DND-41 (cell line): ENCODE measurements around the gene TBC1D30.

Source experiments
- EZH2 ChIP-seq: IDR thresholded peaks from 3 replicates; pipeline ENCODE4 v1.6.1; 2012; ENCODE audit warnings: borderline replicate concordance, low read depth, mild to moderate bottlenecking, moderate library complexity, low read length, inconsistent platforms; ENCODE audit not compliant: severe bottlenecking
- TF ChIP-seq, protein P1 (sequence below): IDR thresholded peaks from 2 replicates; pipeline ENCODE4 v1.5.1; 2012; ENCODE audit warnings: borderline replicate concordance, low read length, moderate library complexity, mild to moderate bottlenecking; ENCODE audit not compliant: poor library complexity, severe bottlenecking; ENCODE audit errors: extremely low read depth

- TF ChIP-seq, protein P1, sequence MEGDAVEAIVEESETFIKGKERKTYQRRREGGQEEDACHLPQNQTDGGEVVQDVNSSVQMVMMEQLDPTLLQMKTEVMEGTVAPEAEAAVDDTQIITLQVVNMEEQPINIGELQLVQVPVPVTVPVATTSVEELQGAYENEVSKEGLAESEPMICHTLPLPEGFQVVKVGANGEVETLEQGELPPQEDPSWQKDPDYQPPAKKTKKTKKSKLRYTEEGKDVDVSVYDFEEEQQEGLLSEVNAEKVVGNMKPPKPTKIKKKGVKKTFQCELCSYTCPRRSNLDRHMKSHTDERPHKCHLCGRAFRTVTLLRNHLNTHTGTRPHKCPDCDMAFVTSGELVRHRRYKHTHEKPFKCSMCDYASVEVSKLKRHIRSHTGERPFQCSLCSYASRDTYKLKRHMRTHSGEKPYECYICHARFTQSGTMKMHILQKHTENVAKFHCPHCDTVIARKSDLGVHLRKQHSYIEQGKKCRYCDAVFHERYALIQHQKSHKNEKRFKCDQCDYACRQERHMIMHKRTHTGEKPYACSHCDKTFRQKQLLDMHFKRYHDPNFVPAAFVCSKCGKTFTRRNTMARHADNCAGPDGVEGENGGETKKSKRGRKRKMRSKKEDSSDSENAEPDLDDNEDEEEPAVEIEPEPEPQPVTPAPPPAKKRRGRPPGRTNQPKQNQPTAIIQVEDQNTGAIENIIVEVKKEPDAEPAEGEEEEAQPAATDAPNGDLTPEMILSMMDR: no peak
- no peak for TF ChIP-seq EZH2
These were observed 36.1 kb downstream of the TBC1D30 start for GRCh38 chr12:64860446-64860998.
